ENCODE data around the gene SERPINB10.
"Not testable (repeated sequence)": the region's sequence is repeated elsewhere in the genome, so short reads cannot be mapped to it uniquely, and the experiment has no call there.

Gene SERPINB10

GRCh38 chr18:63936156-63936931, 28.6 kb downstream of the SERPINB10 start:
- intact Hi-C loops (cut with DNase I) = no loop called here
- peak; percentile 67 to 90 (median 81) for DNase-seq

- intact Hi-C loops (cut with DNase I) = no loop called here
- DNase-seq = peak in 1 of 42 donors; percentile 41
Observed at GRCh38 chr18:63936932-63937393, 29.2 kb downstream of the SERPINB10 start.

- DNase-seq = no peak
- intact Hi-C loops (cut with DNase I) = no loop called here
Observed at GRCh38 chr18:63940008-63940407, 32.2 kb downstream of the SERPINB10 start.

- intact Hi-C loops (cut with DNase I) = not testable (repeated sequence)
Observed at GRCh38 chr18:63940543-63941050, 32.8 kb downstream of the SERPINB10 start.

GRCh38 chr18:63947051-63947790, 39.5 kb downstream of the SERPINB10 start:
- intact Hi-C loops (cut with DNase I) = no loop called here
- DNase-seq = no peak

More at GRCh38 chr18:63940543-63941050, 32.8 kb downstream of the SERPINB10 start:
- not testable (repeated sequence) for DNase-seq

GRCh38 chr18:63949068-63949737, 41.4 kb downstream of the SERPINB10 start, which contains the start of gene HMSD:
Gene HMSD, plus strand, starts transcription at chr18:63949301. Its CDS starts 4,155 bp downstream, at chr18:63953456.
- intact Hi-C loops (cut with DNase I) = no loop called here
- DNase-seq = peak; percentile 34 to 87 (median 67)

GRCh38 chr18:63951302-63951705, 43.5 kb downstream of the SERPINB10 start:
- intact Hi-C loops (cut with DNase I) = no loop called here
- DNase-seq = no peak

GRCh38 chr18:63953811-63954210, 46.1 kb downstream of the SERPINB10 start:
- peak in 2 of 42 donors; percentile 13 to 30 for DNase-seq
- intact Hi-C loops (cut with DNase I) = no loop called here

GRCh38 chr18:63956755-63957154, 49.0 kb downstream of the SERPINB10 start:
- intact Hi-C loops (cut with DNase I) = no loop called here
- no peak for DNase-seq

- intact Hi-C loops (cut with DNase I) = no loop called here
- no peak for DNase-seq
Observed at GRCh38 chr18:63960891-63961290, 53.1 kb downstream of the SERPINB10 start.

- intact Hi-C loops (cut with DNase I) = no loop called here
Observed at GRCh38 chr18:63961435-63961980, 53.8 kb downstream of the SERPINB10 start.

GRCh38 chr18:63962137-63962536, 54.4 kb downstream of the SERPINB10 start:
- intact Hi-C loops (cut with DNase I) = no loop called here
- no peak for DNase-seq

More at GRCh38 chr18:63961435-63961980, 53.8 kb downstream of the SERPINB10 start:
- no peak for DNase-seq

- peak in 34 of 42 donors; percentile 19 to 86 (median 54) for DNase-seq
- intact Hi-C loops (cut with DNase I) = no loop called here
Observed at GRCh38 chr18:63963615-63964256, 56.0 kb downstream of the SERPINB10 start.

- intact Hi-C loops (cut with DNase I) = no loop called here
- DNase-seq = no peak
Observed at GRCh38 chr18:63964908-63965307, 57.1 kb downstream of the SERPINB10 start.

- intact Hi-C loops (cut with DNase I) = no loop called here
- no peak for DNase-seq
Observed at GRCh38 chr18:63965716-63966330, 58.1 kb downstream of the SERPINB10 start.

- DNase-seq = peak; percentile 89 to 98 (median 96)
- intact Hi-C loops (cut with DNase I) = no loop called here
Observed at GRCh38 chr18:63969942-63970808, 62.4 kb downstream of the SERPINB10 start, which contains the start of gene SERPINB8. Gene SERPINB8, plus strand, starts transcription at chr18:63970081. Its CDS starts 8,228 bp downstream, at chr18:63978309.

GRCh38 chr18:63970809-63971205, 63.0 kb downstream of the SERPINB10 start:
- DNase-seq = peak in 40 of 42 donors; percentile 14 to 75 (median 50)
- intact Hi-C loops (cut with DNase I) = no loop called here
